OCI-LY7 (cell line): ENCODE data around the gene TNFRSF25.

Source experiments
- EZH2phosphoT487 ChIP-seq: fragments of 200-600 bp; sonication (generic); IDR thresholded peaks from 2 replicates; pipeline ENCODE4 v1.6.1; 2018; ENCODE audit warnings: low read depth, borderline replicate concordance, mild to moderate bottlenecking, mixed run types, antibody characterized with exemption, low read length, moderate library complexity, mixed read lengths
- TF ChIP-seq, protein P1 (sequence below): fragments of 200-600 bp; sonication (generic); conservative IDR thresholded peaks from 2 replicates; pipeline ENCODE4 v1.5.1; 2014; ENCODE audit warnings: mild to moderate bottlenecking, antibody characterized with exemption, low read length, moderate library complexity, mixed read lengths

DNA sequence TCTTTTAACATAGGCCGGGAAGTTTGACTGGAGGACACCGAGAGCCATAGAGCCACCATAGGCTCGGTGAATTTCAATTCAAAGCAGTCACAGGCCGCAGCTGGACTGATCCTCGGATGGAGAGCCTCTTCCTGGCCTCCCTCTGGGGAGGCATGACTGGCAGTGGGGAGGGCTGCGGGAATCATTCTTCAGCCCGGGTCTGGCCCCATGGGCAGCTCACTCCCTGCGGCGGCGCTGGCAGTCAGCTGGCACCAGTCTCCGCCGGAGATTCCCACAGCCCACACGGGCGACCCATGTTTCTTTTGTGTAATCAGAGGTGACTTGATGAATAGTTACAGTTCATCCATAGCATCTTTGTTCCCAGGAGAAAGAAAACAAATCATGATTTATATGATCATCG is 30.8 kb downstream of the TNFRSF25 start:
- TF ChIP-seq, protein P1, sequence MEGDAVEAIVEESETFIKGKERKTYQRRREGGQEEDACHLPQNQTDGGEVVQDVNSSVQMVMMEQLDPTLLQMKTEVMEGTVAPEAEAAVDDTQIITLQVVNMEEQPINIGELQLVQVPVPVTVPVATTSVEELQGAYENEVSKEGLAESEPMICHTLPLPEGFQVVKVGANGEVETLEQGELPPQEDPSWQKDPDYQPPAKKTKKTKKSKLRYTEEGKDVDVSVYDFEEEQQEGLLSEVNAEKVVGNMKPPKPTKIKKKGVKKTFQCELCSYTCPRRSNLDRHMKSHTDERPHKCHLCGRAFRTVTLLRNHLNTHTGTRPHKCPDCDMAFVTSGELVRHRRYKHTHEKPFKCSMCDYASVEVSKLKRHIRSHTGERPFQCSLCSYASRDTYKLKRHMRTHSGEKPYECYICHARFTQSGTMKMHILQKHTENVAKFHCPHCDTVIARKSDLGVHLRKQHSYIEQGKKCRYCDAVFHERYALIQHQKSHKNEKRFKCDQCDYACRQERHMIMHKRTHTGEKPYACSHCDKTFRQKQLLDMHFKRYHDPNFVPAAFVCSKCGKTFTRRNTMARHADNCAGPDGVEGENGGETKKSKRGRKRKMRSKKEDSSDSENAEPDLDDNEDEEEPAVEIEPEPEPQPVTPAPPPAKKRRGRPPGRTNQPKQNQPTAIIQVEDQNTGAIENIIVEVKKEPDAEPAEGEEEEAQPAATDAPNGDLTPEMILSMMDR: no peak
- no peak for TF ChIP-seq EZH2phosphoT487
